ENCODE data around the gene BSG. TPM values are rescaled to one million over a fixed set of nuclear protein-coding genes. Genes with fewer than 3 reads are reported as not detected.
"Not testable (repeated sequence)": the region's sequence is repeated elsewhere in the genome, so short reads cannot be mapped to it uniquely, and the experiment has no call there.

Gene BSG
- polyA plus RNA-seq, 1 experiment, result 404 TPM

DNA sequence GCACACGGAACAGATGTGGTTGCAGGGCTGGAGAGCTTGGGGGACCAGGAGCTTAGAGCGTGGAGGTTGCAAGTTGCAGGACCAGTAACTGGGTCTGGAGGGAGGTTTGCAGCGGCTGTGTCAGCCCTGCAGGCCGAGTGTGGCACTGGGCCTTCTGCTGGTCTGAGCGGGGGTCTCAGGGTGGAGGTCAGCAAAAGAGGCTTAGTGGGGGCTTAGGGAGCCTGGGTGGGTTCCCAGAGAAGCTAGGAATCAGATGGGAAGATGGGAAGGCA is 11.5 kb downstream of the BSG start:
- H3K27me3 ChIP-seq (ENCODE audit: control insufficient read depth, insufficient read depth, low read length), result peaks cover under 1% of the 10 kb centered on the region
- no peak overlapping the region for H3K27ac ChIP-seq (ENCODE audit: low read depth, low read length)
- no peaks in the 10 kb centered on the region; the same call in 1 of the 2 replicates for H3K9me3 ChIP-seq (ENCODE audit: control insufficient read depth, insufficient read depth, low read length)
- DNase-seq (ENCODE audit: low read depth, low spot score), result no peak
- CTCF ChIA-PET, result interaction anchor here (2.1 kb wide), 1 partner anchor 150 kb away, joined by 4 read pairs; no protein-coding TSS in a partner anchor
- no peak overlapping the region for H3K4me3 ChIP-seq (ENCODE audit: low read depth, low read length)
- TF ChIP-seq, protein P1, sequence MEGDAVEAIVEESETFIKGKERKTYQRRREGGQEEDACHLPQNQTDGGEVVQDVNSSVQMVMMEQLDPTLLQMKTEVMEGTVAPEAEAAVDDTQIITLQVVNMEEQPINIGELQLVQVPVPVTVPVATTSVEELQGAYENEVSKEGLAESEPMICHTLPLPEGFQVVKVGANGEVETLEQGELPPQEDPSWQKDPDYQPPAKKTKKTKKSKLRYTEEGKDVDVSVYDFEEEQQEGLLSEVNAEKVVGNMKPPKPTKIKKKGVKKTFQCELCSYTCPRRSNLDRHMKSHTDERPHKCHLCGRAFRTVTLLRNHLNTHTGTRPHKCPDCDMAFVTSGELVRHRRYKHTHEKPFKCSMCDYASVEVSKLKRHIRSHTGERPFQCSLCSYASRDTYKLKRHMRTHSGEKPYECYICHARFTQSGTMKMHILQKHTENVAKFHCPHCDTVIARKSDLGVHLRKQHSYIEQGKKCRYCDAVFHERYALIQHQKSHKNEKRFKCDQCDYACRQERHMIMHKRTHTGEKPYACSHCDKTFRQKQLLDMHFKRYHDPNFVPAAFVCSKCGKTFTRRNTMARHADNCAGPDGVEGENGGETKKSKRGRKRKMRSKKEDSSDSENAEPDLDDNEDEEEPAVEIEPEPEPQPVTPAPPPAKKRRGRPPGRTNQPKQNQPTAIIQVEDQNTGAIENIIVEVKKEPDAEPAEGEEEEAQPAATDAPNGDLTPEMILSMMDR (IDR thresholded peaks at IDR 0.05; ENCODE audit: low read depth, low read length), result no peak
- POLR2A ChIA-PET, result interaction anchor here (2.6 kb wide), 1 partner anchor 12 kb away, joined by 13 read pairs; the partner anchor contains the start of gene BSG

GRCh38 chr19:584240-585001 is 12.0 kb downstream of the BSG start:
- DNase-seq (ENCODE audit: low read depth, low spot score), result no peak
- CTCF ChIA-PET, result interaction anchor here (0.7 to 2.1 kb wide), 2 partner anchors 150 to 153 kb away, joined by 3 to 4 read pairs; no protein-coding TSS in a partner anchor

DNA sequence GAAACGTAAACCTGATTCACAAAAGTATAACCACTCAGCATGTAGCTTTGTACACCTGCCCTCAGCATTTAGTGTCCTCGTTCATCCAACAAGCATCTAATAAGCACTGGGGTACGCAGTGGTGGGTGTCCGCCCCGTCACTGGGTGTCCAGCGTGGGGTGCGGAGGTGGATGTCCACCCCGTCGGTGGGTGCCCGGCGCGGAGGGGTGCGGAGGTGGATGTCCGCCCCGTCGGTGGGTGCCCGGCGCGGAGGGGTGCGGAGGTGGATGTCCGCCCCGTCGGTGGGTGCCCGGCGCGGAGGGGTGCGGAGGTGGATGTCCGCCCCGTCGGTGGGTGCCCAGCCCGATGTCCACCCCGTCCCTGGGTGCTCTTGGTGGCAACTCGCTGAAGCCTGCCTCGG is 12.8 kb downstream of the BSG start:
- CTCF ChIA-PET, result interaction anchor here (0.7 to 2.1 kb wide), 2 partner anchors 149 to 152 kb away, joined by 3 to 4 read pairs; no protein-coding TSS in a partner anchor
- H3K27me3 ChIP-seq (ENCODE audit: control insufficient read depth, insufficient read depth, low read length); H3K27ac ChIP-seq (ENCODE audit: low read depth, low read length); H3K4me3 ChIP-seq (ENCODE audit: low read depth, low read length); POLR2A ChIA-PET; H3K9me3 ChIP-seq (ENCODE audit: control insufficient read depth, insufficient read depth, low read length); DNase-seq (ENCODE audit: low read depth, low spot score): not testable (repeated sequence)

More at GRCh38 chr19:584240-585001, 12.0 kb downstream of the BSG start:
- H3K4me3 ChIP-seq (ENCODE audit: low read depth, low read length), result no peak overlapping the region
- H3K9me3 ChIP-seq (ENCODE audit: control insufficient read depth, insufficient read depth, low read length), result no peaks in the 10 kb centered on the region; the same call in 1 of the 2 replicates
- TF ChIP-seq, protein P1 (IDR thresholded peaks at IDR 0.05; ENCODE audit: low read depth, low read length), result peak; percentile 88
- no peak overlapping the region for H3K27ac ChIP-seq (ENCODE audit: low read depth, low read length)
- peaks cover 4% of the 10 kb centered on the region for H3K27me3 ChIP-seq (ENCODE audit: control insufficient read depth, insufficient read depth, low read length)
- POLR2A ChIA-PET, result interaction anchor here (2.6 kb wide), 1 partner anchor 12 kb away, joined by 13 read pairs; the partner anchor contains the start of gene BSG

DNA sequence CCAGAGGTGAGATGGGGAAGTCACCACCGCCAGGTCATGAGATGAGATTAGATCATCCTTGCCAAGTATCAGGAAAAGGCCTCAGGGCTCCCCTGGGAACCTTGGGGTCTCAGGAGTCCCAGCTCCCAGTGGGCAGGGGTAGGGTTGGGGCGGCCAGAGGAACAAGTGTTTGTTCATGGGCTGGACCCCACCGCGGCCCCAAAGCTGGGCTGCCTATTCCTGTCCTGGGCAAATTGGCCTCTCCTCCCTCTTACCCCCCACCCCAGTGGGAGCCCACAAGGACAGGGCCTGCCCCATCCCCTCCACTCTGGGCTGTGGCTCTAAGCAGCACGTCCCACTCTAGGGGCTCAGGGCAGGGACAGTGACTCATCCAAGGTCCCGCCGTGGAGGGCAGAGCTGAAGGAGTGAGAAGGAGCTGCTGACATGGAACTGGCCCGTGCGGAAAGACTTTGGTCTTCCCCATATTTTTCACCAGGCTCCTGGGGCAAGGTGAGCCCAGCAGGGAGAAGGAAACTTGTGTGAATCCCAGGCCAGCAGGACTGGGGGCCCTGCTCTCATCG is 13.2 kb downstream of the BSG start:
- TF ChIP-seq, protein P1 (IDR thresholded peaks at IDR 0.05; ENCODE audit: low read depth, low read length), result no peak
- ChIA-PET CTCF (interaction anchor here (0.6 to 2.1 kb wide), 3 partner anchors 47 to 187 kb away, joined by 4 read pairs; no protein-coding TSS in a partner anchor), POLR2A (no interaction called here)
- H3K27ac ChIP-seq (ENCODE audit: low read depth, low read length), result no peak overlapping the region
- H3K4me3 ChIP-seq (ENCODE audit: low read depth, low read length), result no peak overlapping the region
- no peak for DNase-seq (ENCODE audit: low read depth, low spot score)
- H3K9me3 ChIP-seq (ENCODE audit: control insufficient read depth, insufficient read depth, low read length), result no peaks in the 10 kb centered on the region; the same call in 1 of the 2 replicates
- peaks cover 4% of the 10 kb centered on the region for H3K27me3 ChIP-seq (ENCODE audit: control insufficient read depth, insufficient read depth, low read length)

GRCh38 chr19:588093-588740 is 15.8 kb downstream of the BSG start:
- H3K27ac ChIP-seq (ENCODE audit: low read depth, low read length), result no peak overlapping the region
- POLR2A ChIA-PET, result interaction anchor here (1.5 kb wide), 1 partner anchor 13 kb away, joined by 3 read pairs; no protein-coding TSS in a partner anchor

More at GRCh38 chr19:588093-588740, 15.8 kb downstream of the BSG start:
- CTCF ChIA-PET, result no interaction called here
- TF ChIP-seq, protein P1 (IDR thresholded peaks at IDR 0.05; ENCODE audit: low read depth, low read length), result peak; percentile 66
- Histone ChIP-seq H3K9me3 (ENCODE audit: control insufficient read depth, insufficient read depth, low read length) (no peaks in the 10 kb centered on the region; the same call in 1 of the 2 replicates), H3K27me3 (ENCODE audit: control insufficient read depth, insufficient read depth, low read length) (peaks cover 10% of the 10 kb centered on the region), H3K4me3 (ENCODE audit: low read depth, low read length) (no peak overlapping the region)
- no peak for DNase-seq (ENCODE audit: low read depth, low spot score)
